ENCODE measurements around the gene RNASE1.
"Not testable (repeated sequence)": the region's sequence is repeated elsewhere in the genome, so short reads cannot be mapped to it uniquely, and the experiment has no call there.

The RNASE1 gene

GRCh38 chr14:20769421-20769820 is 33.2 kb downstream of the RNASE1 start:
- no peak for DNase-seq

DNA sequence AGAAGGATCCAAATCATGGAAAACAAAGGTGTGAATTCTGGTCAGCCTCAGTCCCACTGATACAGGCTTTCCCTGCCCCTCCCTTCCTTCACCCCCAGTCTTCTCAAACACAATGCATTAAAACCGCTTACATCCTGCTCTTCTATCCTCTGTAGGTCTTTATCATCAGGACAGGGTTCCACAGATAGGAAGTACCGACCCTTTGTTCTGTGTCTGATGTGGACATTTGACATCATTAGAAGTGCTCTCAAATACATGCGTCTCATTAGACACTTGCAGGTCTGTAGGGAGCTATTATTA is 34.1 kb downstream of the RNASE1 start:
- DNase-seq = no peak

DNA sequence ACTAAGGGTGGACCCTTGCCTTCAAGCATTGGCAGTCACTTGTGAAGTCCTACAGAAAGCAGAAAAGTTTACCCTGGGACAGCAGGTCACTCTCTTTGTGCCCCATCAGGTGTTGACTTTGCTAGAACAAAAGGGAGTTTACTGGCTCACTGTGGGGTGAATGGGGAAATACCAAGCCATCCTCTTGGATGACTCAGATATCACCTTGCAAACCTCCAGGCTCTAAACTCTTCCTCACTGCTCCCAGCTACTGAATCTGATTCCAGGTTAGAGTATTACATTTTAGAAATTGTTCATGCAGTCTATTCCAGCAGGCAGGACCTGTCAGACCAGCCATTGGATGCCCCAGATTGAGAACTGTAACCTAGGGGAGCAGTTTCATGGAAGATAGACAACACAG is 41.7 kb downstream of the RNASE1 start:
- DNase-seq = no peak

GRCh38 chr14:20759465-20759864 is 43.2 kb downstream of the RNASE1 start:
- not testable (repeated sequence) for DNase-seq

- DNase-seq = no peak
Observed at GRCh38 chr14:20757965-20758364, 44.7 kb downstream of the RNASE1 start.

GRCh38 chr14:20755037-20755436 is 47.6 kb downstream of the RNASE1 start:
- no peak for DNase-seq

DNA sequence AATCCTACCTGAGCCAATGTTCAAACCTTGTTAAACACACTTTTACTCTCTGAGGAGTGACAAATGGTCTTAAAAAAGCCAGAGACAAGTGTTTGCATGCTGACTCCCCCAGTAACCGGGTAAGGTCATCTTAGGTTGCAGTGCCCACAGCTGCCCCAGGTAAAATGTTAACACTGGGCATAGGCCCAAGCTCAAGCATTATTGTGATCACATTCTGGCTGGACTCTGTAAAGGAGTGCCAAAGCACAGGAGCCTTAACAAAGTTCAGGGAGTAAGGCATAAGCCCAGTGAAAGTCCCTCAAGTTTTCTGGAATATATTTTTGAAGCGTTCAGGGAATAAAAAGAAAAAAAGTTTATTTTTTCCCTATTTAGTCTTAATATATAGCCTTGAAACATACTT is 48.3 kb downstream of the RNASE1 start:
- DNase-seq = no peak

GRCh38 chr14:20751963-20752562 is 50.6 kb downstream of the RNASE1 start:
- DNase-seq = no peak

Data from fibroblast of skin of scalp (primary cell).